K562 (cell line): ENCODE measurements around the gene BMF. TPM values are rescaled to one million over a fixed set of nuclear protein-coding genes. Genes with fewer than 3 reads are reported as not detected.

Source experiments
- ARID3B ChIP-seq: fragments of 250-450 bp; sonication (Bioruptor Pico); IDR thresholded peaks from 2 replicates; pipeline ENCODE4 v1.4.0; 2020; ENCODE audit warnings: borderline replicate concordance
- ARID4B ChIP-seq: sonication (generic); formaldehyde crosslinking; IDR thresholded peaks from 2 replicates; pipeline ENCODE4 v1.8.0; 2022; ENCODE audit warnings: mild to moderate bottlenecking, missing genetic modification reagents
- CBX3 ChIP-seq, 2 experiments: IDR thresholded peaks; 1 replicate in 1 of 2; 2 replicates in 1 of 2; pipeline ENCODE4 v1.6.1; 2012; ENCODE audit warnings: inconsistent platforms in 2 of 2, low read length in 2 of 2, borderline replicate concordance in 1 of 2, control low read depth in 1 of 2
- CCNT2 ChIP-seq: IDR thresholded peaks from 2 replicates; pipeline ENCODE4 v1.6.1; 2011; ENCODE audit warnings: borderline replicate concordance, low read depth, mild to moderate bottlenecking, moderate library complexity, mixed read lengths, low read length; ENCODE audit not compliant: insufficient read length; ENCODE audit errors: extremely low read depth
- CXXC5 ChIP-seq: fragments of 250-450 bp; sonication (Bioruptor Pico); IDR thresholded peaks from 2 replicates; pipeline ENCODE4 v1.8.0; 2022; ENCODE audit warnings: inconsistent platforms, mild to moderate bottlenecking, moderate library complexity
- FOXK1 ChIP-seq: sonication (generic); formaldehyde crosslinking; IDR thresholded peaks from 2 replicates; pipeline ENCODE4 v1.8.0; 2022; ENCODE audit warnings: missing genetic modification reagents, mild to moderate bottlenecking, borderline replicate concordance
- GABPA ChIP-seq: fragments of 200-800 bp; sonication (Bioruptor generic); conservative IDR thresholded peaks from 2 replicates; pipeline ENCODE4 v1.6.1; 2016; ENCODE audit warnings: low read depth, missing genetic modification characterization, missing compliant biosample characterization
- HMG20B ChIP-seq: fragments of 250-450 bp; sonication (Bioruptor Pico); IDR thresholded peaks from 2 replicates; pipeline ENCODE4 v1.5.0; 2021; ENCODE audit warnings: mild to moderate bottlenecking
- HMGN3 ChIP-seq: IDR thresholded peaks from 2 replicates; pipeline ENCODE4 v1.6.1; 2011; ENCODE audit warnings: borderline replicate concordance, low read depth, mild to moderate bottlenecking, mixed read lengths, low read length; ENCODE audit not compliant: insufficient read length; ENCODE audit errors: extremely low read depth
- JUND ChIP-seq, 2 experiments: IDR thresholded peaks; 2 replicates in 1 of 2; 3 replicates in 1 of 2; pipeline ENCODE4 v1.6.1; 2011; ENCODE audit warnings: borderline replicate concordance in 2 of 2, low read depth in 2 of 2, low read length in 2 of 2, improper control_type of control experiment in 1 of 2, missing biosample characterization in 1 of 2, missing genetic modification characterization in 1 of 2, missing genetic modification reagents in 1 of 2
- KDM5B ChIP-seq: fragments of 200-600 bp; sonication (generic); IDR thresholded peaks from 2 replicates; pipeline ENCODE4 v1.6.1; 2012; ENCODE audit warnings: low read depth, mild to moderate bottlenecking, moderate library complexity, low read length, control low read depth, inconsistent platforms; ENCODE audit not compliant: insufficient replicate concordance
- MTA1 ChIP-seq: fragments of 450-650 bp; IDR thresholded peaks from 2 replicates; pipeline ENCODE4 v1.6.1; 2017; ENCODE audit warnings: borderline replicate concordance
- NFIX ChIP-seq: fragments of 250-450 bp; sonication (Bioruptor Pico); IDR thresholded peaks from 2 replicates; pipeline ENCODE4 v1.4.0; 2020; ENCODE audit warnings: low read depth, mild to moderate bottlenecking, moderate library complexity
- NFRKB ChIP-seq: fragments of 450-650 bp; IDR thresholded peaks from 2 replicates; pipeline ENCODE4 v1.6.1; 2016; ENCODE audit warnings: low read depth
- PHB ChIP-seq: fragments of 250-450 bp; sonication (Bioruptor Pico); IDR thresholded peaks from 2 replicates; pipeline ENCODE4 v1.5.0; 2021
- POLR2A ChIP-seq: fragments of 450-650 bp; conservative IDR thresholded peaks from 2 replicates; pipeline ENCODE4 v1.6.1; 2016
- SIN3B ChIP-seq: fragments of 450-650 bp; IDR thresholded peaks from 2 replicates; pipeline ENCODE4 v1.6.1; 2017; ENCODE audit warnings: low read depth, mild to moderate bottlenecking, moderate library complexity
- ZC3H4 ChIP-seq: sonication (generic); formaldehyde crosslinking; IDR thresholded peaks from 2 replicates; pipeline ENCODE4 v1.9.0; 2021; ENCODE audit warnings: missing genetic modification reagents, borderline replicate concordance
- ZNF12 ChIP-seq: sonication (generic); formaldehyde crosslinking; IDR thresholded peaks from 2 replicates; pipeline ENCODE4 v1.4.0; 2020; ENCODE audit warnings: mild to moderate bottlenecking, missing genetic modification reagents
- ZNF165 ChIP-seq: fragments of 250-450 bp; sonication (Bioruptor Pico); IDR thresholded peaks from 2 replicates; pipeline ENCODE4 v1.4.0; 2020; ENCODE audit warnings: borderline replicate concordance
- ZNF24 ChIP-seq: fragments of 450-650 bp; IDR thresholded peaks from 2 replicates; pipeline ENCODE4 v1.6.1; 2016
- ZNF79 ChIP-seq: fragments of 250-450 bp; sonication (Bioruptor Pico); IDR thresholded peaks from 2 replicates; pipeline ENCODE4 v1.4.0; 2020; ENCODE audit warnings: low read depth, mild to moderate bottlenecking, moderate library complexity
- polyA plus RNA-seq, 8 experiments: library from polyadenylated mRNA; depleted of rRNA in 4 of 8; stranded (reverse) in 5 of 8; unstranded in 3 of 8; fragments of >200 nt; fragmentation: Nextera tagmentation in 2 of 8; fragmentation: Illumina TruSeq in 1 of 8; extraction: Ambion mirVana in 2 of 8; extraction: Trizol in 1 of 8; gene quantifications; 2 replicates each; pipeline versions ENCODE4 v1.2.1 to v1.2.3, GENCODE V29; 2011 to 2014; ENCODE audit warnings: inconsistent platforms in 1 of 8, missing spikeins in 1 of 8
- total RNA-seq, 7 experiments: library from RNA; depleted of rRNA in 6 of 7; stranded (reverse); fragments of >200 nt in 6 of 7; fragmentation: Illumina TruSeq in 2 of 7; extraction: Trizol in 2 of 7; gene quantifications; 2 replicates each; pipeline versions ENCODE4 v1.2.1 to v1.2.3, GENCODE V29; 2011 to 2021; ENCODE audit warnings: low replicate concordance in 1 of 7

Gene BMF
- total and polyA plus RNA-seq, 9 of the 15 experiments (the other 6 are each of a cell fraction or from before 2014, with no cell fraction given): 0.25 to 0.91 (median 0.59) TPM; not detected in 2

DNA sequence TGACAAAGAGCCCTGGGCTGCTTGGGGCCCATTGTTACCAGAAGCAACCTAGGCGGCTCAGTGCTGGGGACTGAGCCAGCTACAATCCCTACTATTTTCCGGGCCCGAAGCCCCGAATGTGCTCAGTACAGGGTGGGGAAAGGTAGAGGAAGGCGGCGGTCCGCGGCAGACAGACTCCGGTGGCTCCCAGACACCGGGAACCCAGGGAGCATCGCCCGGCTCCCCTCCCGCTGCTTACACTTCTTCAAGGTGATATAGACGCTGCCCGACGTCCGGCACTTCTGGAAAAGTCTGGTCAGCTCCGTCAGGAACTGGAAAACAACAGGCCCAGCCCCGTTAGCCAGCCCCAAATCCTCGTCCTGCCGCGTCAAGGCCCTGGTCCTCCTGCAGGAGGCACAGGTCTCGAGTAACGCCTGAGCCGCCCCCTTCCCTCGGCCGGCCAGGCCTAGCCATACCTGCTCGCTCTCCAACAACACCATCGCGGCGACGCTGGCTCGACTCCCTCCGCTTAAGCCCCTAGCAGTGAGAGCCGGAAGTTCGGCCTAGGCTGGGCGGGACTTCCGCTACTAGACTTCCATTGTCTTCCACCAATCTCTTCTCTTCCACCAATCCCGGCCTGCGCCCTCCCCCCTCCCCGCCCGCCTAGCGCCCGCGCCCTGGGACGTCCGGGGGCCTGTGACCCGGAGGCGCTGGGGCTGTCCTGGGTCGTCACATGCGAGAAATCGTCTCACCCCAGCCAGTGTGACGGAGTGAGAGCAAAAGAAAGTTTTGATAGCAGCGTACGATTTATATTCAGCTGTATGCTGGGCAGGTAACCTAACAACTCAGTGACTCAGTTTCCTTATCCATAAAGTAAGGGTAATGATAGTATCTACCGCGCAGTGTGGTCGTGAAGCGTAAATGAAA lies 69.8 kb downstream of the BMF start, which contains the start of gene SRP14 (continued):
- TF ChIP-seq ARID3B (CRISPR knock-in tag) (no peak), KDM5B (peak; percentile 83), GABPA (tag) (peak; percentile 97), PHB (CRISPR knock-in tag) (no peak), ZNF24 (0 out of 2 replicates have a peak, but pooled peaks have one; percentile 10), CCNT2 (peak; percentile 47), ZC3H4 (CRISPR knock-in tag) (no peak), ZNF12 (CRISPR knock-in tag) (0 out of 2 replicates have a peak, but pooled peaks have one; percentile 64), HMGN3 (peak; percentile 58), CXXC5 (CRISPR knock-in tag) (peak; percentile 80), CBX3 (IDR thresholded peaks at IDR 0.05; ENCODE audit: borderline replicate concordance in 1 of 2, low read length in 2 of 2) (no peak), FOXK1 (CRISPR knock-in tag) (0 out of 2 replicates have a peak, but pooled peaks have one; percentile 20), SIN3B (peak; percentile 84), HMG20B (CRISPR knock-in tag) (0 out of 2 replicates have a peak, but pooled peaks have one; percentile 45), ARID4B (CRISPR knock-in tag) (peak; percentile 32), NFRKB (peak; percentile 47; the same call in 1 of the 2 replicates), ZNF165 (no peak), JUND (IDR thresholded peaks at IDR 0.05; ENCODE audit: borderline replicate concordance, low read depth, low read length) (peak; percentile 39; the same call in 1 of the 2 replicates), JUND (tag; IDR thresholded peaks at IDR 0.05; ENCODE audit: borderline replicate concordance, low read depth, low read length) (no peak; the same call in 2 of the 3 replicates), NFIX (CRISPR knock-in tag) (no peak), ZNF79 (CRISPR knock-in tag) (no peak), POLR2A (peak; percentile 94), MTA1 (no peak)
